HEK293 (cell line): ENCODE measurements around the gene DENND4B.

Experiments
- CTCF ChIA-PET: fragments of 350-600 bp; formaldehyde crosslinking; extraction: SDS; loops from one replicate; lab custom pipeline; 2021; ENCODE audit warnings: antibody characterized with exemption; lab: Yijun Ruan, JAX
- POLR2A ChIA-PET: fragments of 300-600 bp; formaldehyde crosslinking; extraction: SDS; loops from one replicate; lab custom pipeline; 2020; ENCODE audit warnings: antibody characterized with exemption, inconsistent platforms; lab: Yijun Ruan, JAX
- H3K27ac ChIP-seq: fragments of 200-500 bp; sonication (Bioruptor generic); 2 replicates; pipeline ENCODE4 v1.5.1; 2014; ENCODE audit warnings: low read depth, low read length, control low read depth, inconsistent platforms; ENCODE audit errors: extremely low read depth
- H3K36me3 ChIP-seq, 2 experiments: fragments of 200-500 bp in 1 of 2; sonication (Bioruptor generic) in 1 of 2; 1 replicate in 1 of 2; 2 replicates in 1 of 2; pipeline ENCODE4 v1.5.1; 2014 to 2017; ENCODE audit warnings: inconsistent platforms in 2 of 2, low read length in 2 of 2; ENCODE audit not compliant: control insufficient read depth in 2 of 2, insufficient read depth in 1 of 2
- H3K4me1 ChIP-seq: fragments of 200-500 bp; sonication (Bioruptor generic); 2 replicates; pipeline ENCODE4 v1.5.1; 2014; ENCODE audit warnings: mild to moderate bottlenecking, low read length, inconsistent platforms; ENCODE audit not compliant: control insufficient read depth, insufficient read depth
- H3K4me3 ChIP-seq: 2 replicates; pipeline ENCODE4 v1.5.1; 2011; ENCODE audit warnings: low read depth, mild to moderate bottlenecking, control low read depth, low read length, moderate library complexity
- H3K9me3 ChIP-seq: fragments of 200-500 bp; sonication (Bioruptor generic); 2 replicates; pipeline ENCODE4 v1.5.1; 2014; ENCODE audit warnings: low read depth, low read length, inconsistent platforms; ENCODE audit not compliant: control insufficient read depth, insufficient read depth
- BCL11A ChIP-seq: fragments of 450-650 bp; formaldehyde crosslinking; IDR thresholded peaks from 2 replicates; pipeline ENCODE4 v1.5.1; 2016; ENCODE audit warnings: low read depth, missing biosample characterization, missing genetic modification characterization
- GLI2 ChIP-seq: fragments of 450-650 bp; formaldehyde crosslinking; IDR thresholded peaks from 2 replicates; pipeline ENCODE4; 2017; ENCODE audit warnings: missing biosample characterization, missing genetic modification characterization, low read depth, borderline replicate concordance
- HIC1 ChIP-seq: fragments of 450-650 bp; formaldehyde crosslinking; IDR thresholded peaks from 2 replicates; pipeline ENCODE4 v1.5.1; 2016; ENCODE audit warnings: missing biosample characterization, missing genetic modification characterization
- MZF1 ChIP-seq: fragments of 450-650 bp; formaldehyde crosslinking; IDR thresholded peaks from 2 replicates; pipeline ENCODE4 v1.5.1; 2017; ENCODE audit warnings: missing biosample characterization, missing genetic modification characterization, borderline replicate concordance
- ZBTB21 ChIP-seq: fragments of 450-650 bp; formaldehyde crosslinking; IDR thresholded peaks from 2 replicates; pipeline ENCODE4 v1.5.1; 2017; ENCODE audit warnings: missing biosample characterization, missing genetic modification characterization
- ZFP41 ChIP-seq: fragments of 450-650 bp; formaldehyde crosslinking; IDR thresholded peaks from 2 replicates; pipeline ENCODE4 v1.5.1; 2016; ENCODE audit warnings: missing biosample characterization, missing genetic modification characterization, borderline replicate concordance
- ZNF112 ChIP-seq: fragments of 450-650 bp; formaldehyde crosslinking; IDR thresholded peaks from 2 replicates; pipeline ENCODE4 v1.5.0; 2017; ENCODE audit warnings: missing biosample characterization, missing genetic modification characterization
- ZNF16 ChIP-seq: fragments of 450-650 bp; formaldehyde crosslinking; IDR thresholded peaks from 2 replicates; pipeline ENCODE4 v1.5.1; 2016; ENCODE audit warnings: low read depth, missing biosample characterization, missing genetic modification characterization
- ZNF169 ChIP-seq: fragments of 450-650 bp; formaldehyde crosslinking; IDR thresholded peaks from 2 replicates; pipeline ENCODE4 v1.5.1; 2016; ENCODE audit warnings: missing biosample characterization, missing genetic modification characterization
- ZNF211 ChIP-seq: fragments of 450-650 bp; formaldehyde crosslinking; IDR thresholded peaks from 2 replicates; pipeline ENCODE4 v1.5.1; 2016; ENCODE audit warnings: low read depth, missing biosample characterization, missing genetic modification characterization
- ZNF274 ChIP-seq, 2 experiments: fragments of 200-500 bp in 1 of 2; fragments of 450-650 bp in 1 of 2; sonication (Bioruptor generic) in 1 of 2; formaldehyde crosslinking in 1 of 2; IDR thresholded peaks; 2 replicates each; pipeline versions ENCODE4 v1.5.1 to v1.6.1; 2014 to 2016; ENCODE audit warnings: borderline replicate concordance in 1 of 2, inconsistent platforms in 1 of 2, low read length in 1 of 2, missing biosample characterization in 1 of 2, missing genetic modification characterization in 1 of 2
- ZNF302 ChIP-seq: fragments of 450-650 bp; formaldehyde crosslinking; IDR thresholded peaks from 2 replicates; pipeline ENCODE4 v1.5.1; 2016; ENCODE audit warnings: missing biosample characterization, missing genetic modification characterization, low read depth
- ZNF324 ChIP-seq: fragments of 450-650 bp; formaldehyde crosslinking; IDR thresholded peaks from 2 replicates; pipeline ENCODE4 v1.5.1; 2016; ENCODE audit warnings: missing biosample characterization, missing genetic modification characterization
- ZNF37A ChIP-seq: fragments of 450-650 bp; IDR thresholded peaks from 2 replicates; pipeline ENCODE4 v1.5.1; 2018; ENCODE audit warnings: missing biosample characterization, missing genetic modification characterization
- ZNF433 ChIP-seq: fragments of 450-650 bp; formaldehyde crosslinking; IDR thresholded peaks from 2 replicates; pipeline ENCODE4 v1.5.1; 2016; ENCODE audit warnings: missing biosample characterization, missing genetic modification characterization, low read depth
- ZNF501 ChIP-seq: fragments of 450-650 bp; formaldehyde crosslinking; IDR thresholded peaks from 2 replicates; pipeline ENCODE4 v1.5.1; 2016; ENCODE audit warnings: missing biosample characterization, missing genetic modification characterization
- ZNF530 ChIP-seq: fragments of 450-650 bp; formaldehyde crosslinking; IDR thresholded peaks from 2 replicates; pipeline ENCODE4 v1.5.1; 2016; ENCODE audit warnings: low read depth, missing biosample characterization, missing genetic modification characterization
- ZNF558 ChIP-seq: fragments of 450-650 bp; formaldehyde crosslinking; IDR thresholded peaks from 2 replicates; pipeline ENCODE4 v1.5.1; 2016; ENCODE audit warnings: missing biosample characterization, missing genetic modification characterization
- ZNF585B ChIP-seq: fragments of 450-650 bp; formaldehyde crosslinking; IDR thresholded peaks from 2 replicates; pipeline ENCODE4 v1.5.1; 2016; ENCODE audit warnings: missing biosample characterization, missing genetic modification characterization
- ZNF660 ChIP-seq: fragments of 450-650 bp; IDR thresholded peaks from 2 replicates; pipeline ENCODE4 v1.5.1; 2018; ENCODE audit warnings: missing biosample characterization, mild to moderate bottlenecking, missing genetic modification characterization
- ZNF704 ChIP-seq: fragments of 450-650 bp; formaldehyde crosslinking; IDR thresholded peaks from 2 replicates; pipeline ENCODE4 v1.5.1; 2016; ENCODE audit warnings: missing biosample characterization, missing genetic modification characterization
- ZNF768 ChIP-seq: fragments of 450-650 bp; formaldehyde crosslinking; IDR thresholded peaks from 2 replicates; pipeline ENCODE4 v1.5.1; 2018; ENCODE audit warnings: missing biosample characterization, mild to moderate bottlenecking, missing genetic modification characterization
- ZNF777 ChIP-seq: fragments of 450-650 bp; formaldehyde crosslinking; IDR thresholded peaks from 2 replicates; pipeline ENCODE4 v1.5.1; 2017; ENCODE audit warnings: missing biosample characterization, missing genetic modification characterization, borderline replicate concordance
- ZNF837 ChIP-seq: fragments of 450-650 bp; formaldehyde crosslinking; IDR thresholded peaks from 2 replicates; pipeline ENCODE4 v1.5.1; 2016; ENCODE audit warnings: missing biosample characterization, missing genetic modification characterization
- TF ChIP-seq, protein P1 (sequence below): fragments of 450-650 bp; formaldehyde crosslinking; conservative IDR thresholded peaks from 2 replicates; pipeline ENCODE4 v1.5.1; 2016; ENCODE audit warnings: low read depth, missing biosample characterization, missing genetic modification characterization
- TF ChIP-seq, protein P2 (sequence below): fragments of 450-650 bp; formaldehyde crosslinking; IDR thresholded peaks from 2 replicates; pipeline ENCODE4 v1.5.1; 2016; ENCODE audit warnings: missing biosample characterization, missing genetic modification characterization

Gene DENND4B

DNA sequence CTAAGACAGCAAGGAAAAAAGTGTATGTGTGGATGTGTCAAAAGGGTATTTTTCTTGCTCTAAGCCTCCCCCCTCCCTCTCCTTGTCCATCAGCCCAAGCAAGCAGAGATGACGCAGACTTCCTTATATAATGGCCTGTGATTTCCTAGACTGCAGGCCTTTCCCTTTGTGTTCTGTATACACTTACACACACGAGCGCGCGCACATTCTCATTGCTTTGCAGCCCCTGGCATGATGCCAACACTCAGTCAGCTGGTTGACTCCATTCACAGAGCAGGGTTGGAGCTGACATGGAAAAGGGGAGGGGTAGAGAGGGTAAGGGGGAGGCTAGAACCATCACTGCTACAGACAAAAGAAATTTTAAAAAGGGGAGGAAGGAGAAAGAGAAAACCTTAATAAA is 65.6 kb downstream of the DENND4B start (continued):
- TF ChIP-seq ZNF501 (tag by site-specific recombination) (peak; percentile 70; the same call in 1 of the 2 replicates), ZNF837 (no peak), ZNF211 (tag by site-specific recombination) (no peak), ZBTB21 (tag by site-specific recombination) (peak; percentile 81), ZNF433 (tag by site-specific recombination) (no peak), ZNF324 (tag by site-specific recombination) (peak; percentile 92), ZNF530 (tag by site-specific recombination) (no peak)

- Histone ChIP-seq H3K4me1 (peaks cover 13% of the 10 kb centered on the region; the same call in 1 of the 2 replicates), H3K27ac (no peak overlapping the region), H3K4me3 (no peak overlapping the region), H3K9me3 (no peaks in the 10 kb centered on the region), H3K36me3 (no peaks in the 10 kb centered on the region)
- POLR2A ChIA-PET, result no interaction called here
- CTCF ChIA-PET, result interaction anchor here (1.1 kb wide), 1 partner anchor 44 kb away, joined by 4 read pairs; no protein-coding TSS in a partner anchor
- no peak for TF ChIP-seq ZNF585B (tag by site-specific recombination)
- no peak for TF ChIP-seq ZNF274 (IDR thresholded peaks at IDR 0.05; ENCODE audit: low read length)
- TF ChIP-seq ZNF274 (tag by site-specific recombination; IDR thresholded peaks at IDR 0.05; ENCODE audit: borderline replicate concordance), result no peak
- TF ChIP-seq ZNF16 (tag by site-specific recombination), result no peak
- no peak for TF ChIP-seq ZNF660 (tag by site-specific recombination)
- no peak for TF ChIP-seq GLI2 (tag by site-specific recombination)
- TF ChIP-seq, protein P1, sequence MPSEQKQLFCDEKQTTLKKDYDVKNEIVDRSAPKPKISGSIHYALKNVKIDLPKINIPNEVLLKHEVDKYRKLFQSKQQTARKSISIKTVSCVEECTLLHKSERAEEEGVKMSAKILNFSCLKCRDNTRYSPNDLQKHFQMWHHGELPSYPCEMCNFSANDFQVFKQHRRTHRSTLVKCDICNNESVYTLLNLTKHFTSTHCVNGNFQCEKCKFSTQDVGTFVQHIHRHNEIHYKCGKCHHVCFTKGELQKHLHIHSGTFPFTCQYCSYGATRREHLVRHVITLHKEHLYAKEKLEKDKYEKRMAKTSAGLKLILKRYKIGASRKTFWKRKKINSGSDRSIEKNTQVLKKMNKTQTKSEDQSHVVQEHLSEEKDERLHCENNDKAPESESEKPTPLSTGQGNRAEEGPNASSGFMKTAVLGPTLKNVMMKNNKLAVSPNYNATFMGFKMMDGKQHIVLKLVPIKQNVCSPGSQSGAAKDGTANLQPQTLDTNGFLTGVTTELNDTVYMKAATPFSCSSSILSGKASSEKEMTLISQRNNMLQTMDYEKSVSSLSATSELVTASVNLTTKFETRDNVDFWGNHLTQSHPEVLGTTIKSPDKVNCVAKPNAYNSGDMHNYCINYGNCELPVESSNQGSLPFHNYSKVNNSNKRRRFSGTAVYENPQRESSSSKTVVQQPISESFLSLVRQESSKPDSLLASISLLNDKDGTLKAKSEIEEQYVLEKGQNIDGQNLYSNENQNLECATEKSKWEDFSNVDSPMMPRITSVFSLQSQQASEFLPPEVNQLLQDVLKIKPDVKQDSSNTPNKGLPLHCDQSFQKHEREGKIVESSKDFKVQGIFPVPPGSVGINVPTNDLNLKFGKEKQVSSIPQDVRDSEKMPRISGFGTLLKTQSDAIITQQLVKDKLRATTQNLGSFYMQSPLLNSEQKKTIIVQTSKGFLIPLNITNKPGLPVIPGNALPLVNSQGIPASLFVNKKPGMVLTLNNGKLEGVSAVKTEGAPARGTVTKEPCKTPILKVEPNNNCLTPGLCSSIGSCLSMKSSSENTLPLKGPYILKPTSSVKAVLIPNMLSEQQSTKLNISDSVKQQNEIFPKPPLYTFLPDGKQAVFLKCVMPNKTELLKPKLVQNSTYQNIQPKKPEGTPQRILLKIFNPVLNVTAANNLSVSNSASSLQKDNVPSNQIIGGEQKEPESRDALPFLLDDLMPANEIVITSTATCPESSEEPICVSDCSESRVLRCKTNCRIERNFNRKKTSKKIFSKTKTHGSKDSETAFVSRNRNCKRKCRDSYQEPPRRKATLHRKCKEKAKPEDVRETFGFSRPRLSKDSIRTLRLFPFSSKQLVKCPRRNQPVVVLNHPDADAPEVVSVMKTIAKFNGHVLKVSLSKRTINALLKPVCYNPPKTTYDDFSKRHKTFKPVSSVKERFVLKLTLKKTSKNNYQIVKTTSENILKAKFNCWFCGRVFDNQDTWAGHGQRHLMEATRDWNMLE, result no peak
- TF ChIP-seq ZNF112 (tag by site-specific recombination), result no peak
- no peak for TF ChIP-seq ZNF777 (tag by site-specific recombination)
- no peak for TF ChIP-seq MZF1 (tag by site-specific recombination)
- TF ChIP-seq ZNF302, result no peak
- TF ChIP-seq ZNF433 (tag by site-specific recombination), result no peak
- no peak for TF ChIP-seq ZNF704 (tag by site-specific recombination)
- no peak for TF ChIP-seq BCL11A
- TF ChIP-seq HIC1 (tag by site-specific recombination), result no peak
- TF ChIP-seq ZNF768 (tag by site-specific recombination), result no peak
- TF ChIP-seq ZNF558 (tag by site-specific recombination), result no peak
- TF ChIP-seq ZFP41, result no peak
- TF ChIP-seq ZNF169 (tag by site-specific recombination), result no peak
- TF ChIP-seq, protein P2, sequence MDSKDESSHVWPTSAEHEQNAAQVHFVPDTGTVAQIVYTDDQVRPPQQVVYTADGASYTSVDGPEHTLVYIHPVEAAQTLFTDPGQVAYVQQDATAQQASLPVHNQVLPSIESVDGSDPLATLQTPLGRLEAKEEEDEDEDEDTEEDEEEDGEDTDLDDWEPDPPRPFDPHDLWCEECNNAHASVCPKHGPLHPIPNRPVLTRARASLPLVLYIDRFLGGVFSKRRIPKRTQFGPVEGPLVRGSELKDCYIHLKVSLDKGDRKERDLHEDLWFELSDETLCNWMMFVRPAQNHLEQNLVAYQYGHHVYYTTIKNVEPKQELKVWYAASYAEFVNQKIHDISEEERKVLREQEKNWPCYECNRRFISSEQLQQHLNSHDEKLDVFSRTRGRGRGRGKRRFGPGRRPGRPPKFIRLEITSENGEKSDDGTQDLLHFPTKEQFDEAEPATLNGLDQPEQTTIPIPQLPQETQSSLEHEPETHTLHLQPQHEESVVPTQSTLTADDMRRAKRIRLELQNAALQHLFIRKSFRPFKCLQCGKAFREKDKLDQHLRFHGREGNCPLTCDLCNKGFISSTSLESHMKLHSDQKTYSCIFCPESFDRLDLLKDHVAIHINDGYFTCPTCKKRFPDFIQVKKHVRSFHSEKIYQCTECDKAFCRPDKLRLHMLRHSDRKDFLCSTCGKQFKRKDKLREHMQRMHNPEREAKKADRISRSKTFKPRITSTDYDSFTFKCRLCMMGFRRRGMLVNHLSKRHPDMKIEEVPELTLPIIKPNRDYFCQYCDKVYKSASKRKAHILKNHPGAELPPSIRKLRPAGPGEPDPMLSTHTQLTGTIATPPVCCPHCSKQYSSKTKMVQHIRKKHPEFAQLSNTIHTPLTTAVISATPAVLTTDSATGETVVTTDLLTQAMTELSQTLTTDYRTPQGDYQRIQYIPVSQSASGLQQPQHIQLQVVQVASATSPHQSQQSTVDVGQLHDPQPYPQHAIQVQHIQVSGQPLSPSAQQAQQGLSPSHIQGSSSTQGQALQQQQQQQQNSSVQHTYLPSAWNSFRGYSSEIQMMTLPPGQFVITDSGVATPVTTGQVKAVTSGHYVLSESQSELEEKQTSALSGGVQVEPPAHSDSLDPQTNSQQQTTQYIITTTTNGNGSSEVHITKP, result no peak
- TF ChIP-seq ZNF37A (tag by site-specific recombination), result no peak
These were observed 66.5 kb downstream of the DENND4B start for GRCh38 chr1:153880024-153880423.
